Measurements from ENCODE around the gene DLL1. TPM values are rescaled to one million over a fixed set of nuclear protein-coding genes. Genes with fewer than 3 reads are reported as not detected.

Gene DLL1
- polyA plus RNA-seq, 3 donors: 0.17 TPM; not detected in 2

- Histone ChIP-seq H3K27me3 (ENCODE audit: control insufficient read depth in 2 of 2, insufficient read depth in 2 of 2, low read length in 2 of 2) (peaks cover 71 to 88% of the 10 kb centered on the region in 2 donors), H3K4me1 (ENCODE audit: control insufficient read depth in 1 of 2, insufficient read depth in 2 of 2, low read length in 2 of 2) (peaks cover 53 to 75% of the 10 kb centered on the region in 2 donors), H3K9me3 (replicated peaks in 1 of 2; ENCODE audit: control insufficient read depth in 1 of 2, insufficient read depth in 1 of 2, low read length in 2 of 2) (peaks cover 0 to 44% of the 10 kb centered on the region in 2 donors), H2AFZ (ENCODE audit: insufficient read depth, low read depth, low read length, poor library complexity, severe bottlenecking) (no peak overlapping the region), H3K36me3 (replicated peaks in 1 of 2; ENCODE audit: control insufficient read depth in 1 of 2, insufficient read depth in 2 of 2, low read length in 2 of 2) (no peaks in the 10 kb centered on the region), H3K4me3 (replicated peaks in 1 of 3; ENCODE audit: low read depth in 2 of 3, low read length in 3 of 3) (peak overlapping the region in 1 of 3 experiments; percentile 48), H4K20me1 (ENCODE audit: insufficient read depth, low read length) (no peaks in the 10 kb centered on the region), H3K4me2 (replicated peaks; ENCODE audit: extremely low read depth, low read length, poor library complexity, severe bottlenecking) (peak overlapping the region; percentile 17), H3K9ac (ENCODE audit: insufficient read depth, low read length, poor library complexity, severe bottlenecking) (no peak overlapping the region), H3K79me2 (ENCODE audit: insufficient read depth, low read length) (no peaks in the 10 kb centered on the region), H3K27ac (ENCODE audit: low read depth in 1 of 2, low read length in 2 of 2) (no peak overlapping the region)
- Mint-ChIP-seq H3K27me3 (ENCODE audit: low read depth in 3 of 3) (peaks cover 80 to 96% (median 87%) of the 10 kb centered on the region in 3 donors), H3K9me3 (peaks cover 0 to 40% (median 19%) of the 10 kb centered on the region in 7 donors), H3K4me3 (peak overlapping the region; percentile 28 to 87), H3K27ac (no peak overlapping the region), H3K36me3 (peaks cover 4 to 23% of the 10 kb centered on the region in 2 donors), H3K4me1 (peaks cover 54% of the 10 kb centered on the region)
- TF ChIP-seq CTCF (IDR thresholded peaks at IDR 0.05): no peak
- no peak for DNase-seq
- WGBS (ENCODE audit: insufficient coverage): 0% methylated on average over 9 of the region's 23 CpGs
- intact Hi-C loops (cut with micrococcal nuclease): no loop called here
Measured at GRCh38 chr6:170293341-170294231, 2.7 kb upstream of the DLL1 start.

- no peak overlapping the region for H2AFZ ChIP-seq (ENCODE audit: insufficient read depth, low read depth, low read length, poor library complexity, severe bottlenecking)
- no peak overlapping the region for H3K27ac ChIP-seq (ENCODE audit: low read depth in 1 of 2, low read length in 2 of 2)
- no peaks in the 10 kb centered on the region for H3K79me2 ChIP-seq (ENCODE audit: insufficient read depth, low read length)
- Mint-ChIP-seq H3K27ac (peak overlapping the region in 3 of 7 donors; percentile 27 to 57 (median 35)), H3K27me3 (ENCODE audit: low read depth in 3 of 3) (peaks cover 80 to 96% (median 87%) of the 10 kb centered on the region in 3 donors), H3K4me1 (peaks cover 49% of the 10 kb centered on the region), H3K9me3 (peaks cover 0 to 44% (median 22%) of the 10 kb centered on the region in 7 donors), H3K4me3 (peak overlapping the region; percentile 28 to 87), H3K36me3 (peaks cover 11 to 27% of the 10 kb centered on the region in 2 donors)
- no peak for TF ChIP-seq CTCF (IDR thresholded peaks at IDR 0.05)
- no peaks in the 10 kb centered on the region for H4K20me1 ChIP-seq (ENCODE audit: insufficient read depth, low read length)
- peaks cover 52 to 75% of the 10 kb centered on the region in 2 donors for H3K4me1 ChIP-seq (ENCODE audit: control insufficient read depth in 1 of 2, insufficient read depth in 2 of 2, low read length in 2 of 2)
- WGBS (ENCODE audit: insufficient coverage): 5% methylated on average over 9 of the region's 13 CpGs
- H3K27me3 ChIP-seq (ENCODE audit: control insufficient read depth in 2 of 2, insufficient read depth in 2 of 2, low read length in 2 of 2): peaks cover 71 to 88% of the 10 kb centered on the region in 2 donors
- intact Hi-C loops (cut with micrococcal nuclease): no loop called here
- H3K36me3 ChIP-seq (replicated peaks in 1 of 2; ENCODE audit: control insufficient read depth in 1 of 2, insufficient read depth in 2 of 2, low read length in 2 of 2): no peaks in the 10 kb centered on the region
- peak overlapping the region in 1 of 3 experiments; percentile 48 for H3K4me3 ChIP-seq (replicated peaks in 1 of 3; ENCODE audit: low read depth in 2 of 3, low read length in 3 of 3)
- DNase-seq: no peak
- H3K4me2 ChIP-seq (replicated peaks; ENCODE audit: extremely low read depth, low read length, poor library complexity, severe bottlenecking): peak overlapping the region; percentile 17
- no peak overlapping the region for H3K9ac ChIP-seq (ENCODE audit: insufficient read depth, low read length, poor library complexity, severe bottlenecking)
- H3K9me3 ChIP-seq (replicated peaks in 1 of 2; ENCODE audit: control insufficient read depth in 1 of 2, insufficient read depth in 1 of 2, low read length in 2 of 2): peaks cover 0 to 54% of the 10 kb centered on the region in 2 donors
Measured at GRCh38 chr6:170292407-170293158, 1.7 kb upstream of the DLL1 start.
